Measurements from ENCODE around the gene FAM13B. TPM values are rescaled to one million over a fixed set of nuclear protein-coding genes. Genes with fewer than 3 reads are reported as not detected.
"Not testable (repeated sequence)": the region's sequence is repeated elsewhere in the genome, so short reads cannot be mapped to it uniquely, and the experiment has no call there.

The FAM13B gene
- polyA plus RNA-seq, 1 donor: 20.0 TPM

- peak; percentile 75 for DNase-seq (ENCODE audit: low read depth)
These were observed 3.0 kb upstream of the FAM13B start for GRCh38 chr5:138035605-138036537.

GRCh38 chr5:138033907-138034306 is 1.0 kb upstream of the FAM13B start:
- DNase-seq (ENCODE audit: low read depth): no peak

GRCh38 chr5:138033386-138033808 is 518 bp upstream of the FAM13B start:
- DNase-seq (ENCODE audit: low read depth): no peak

GRCh38 chr5:138032028-138032571 is 779 bp downstream of the FAM13B start:
- no peak for DNase-seq (ENCODE audit: low read depth)

GRCh38 chr5:138029944-138030343 is 2.9 kb downstream of the FAM13B start:
- DNase-seq (ENCODE audit: low read depth): no peak

- DNase-seq (ENCODE audit: low read depth): no peak
These were observed 3.4 kb downstream of the FAM13B start for GRCh38 chr5:138029501-138029900.

GRCh38 chr5:138028971-138029365 is 3.9 kb downstream of the FAM13B start:
- no peak for DNase-seq (ENCODE audit: low read depth)

GRCh38 chr5:138028262-138028970 is 4.5 kb downstream of the FAM13B start:
- not testable (repeated sequence) for DNase-seq (ENCODE audit: low read depth)

- DNase-seq (ENCODE audit: low read depth): not testable (repeated sequence)
These were observed 6.1 kb downstream of the FAM13B start for GRCh38 chr5:138026793-138027192.

- DNase-seq (ENCODE audit: low read depth): no peak
These were observed 7.6 kb downstream of the FAM13B start for GRCh38 chr5:138025285-138025684.

- DNase-seq (ENCODE audit: low read depth): no peak
These were observed 8.8 kb downstream of the FAM13B start for GRCh38 chr5:138024117-138024516.

- no peak for DNase-seq (ENCODE audit: low read depth)
These were observed 10.0 kb downstream of the FAM13B start for GRCh38 chr5:138022912-138023311.

GRCh38 chr5:138021771-138022170 is 11.1 kb downstream of the FAM13B start:
- DNase-seq (ENCODE audit: low read depth): no peak

GRCh38 chr5:138018849-138019248 is 14.0 kb downstream of the FAM13B start:
- DNase-seq (ENCODE audit: low read depth): no peak

- no peak for DNase-seq (ENCODE audit: low read depth)
These were observed 17.0 kb downstream of the FAM13B start for GRCh38 chr5:138015916-138016315.

- no peak for DNase-seq (ENCODE audit: low read depth)
These were observed 20.9 kb downstream of the FAM13B start for GRCh38 chr5:138011991-138012390.

- no peak for DNase-seq (ENCODE audit: low read depth)
These were observed 32.7 kb downstream of the FAM13B start for GRCh38 chr5:138000102-138000723.

- DNase-seq (ENCODE audit: low read depth): no peak
These were observed 35.1 kb downstream of the FAM13B start for GRCh38 chr5:137997726-137998213.

- DNase-seq (ENCODE audit: low read depth): no peak
These were observed 37.1 kb downstream of the FAM13B start for GRCh38 chr5:137995749-137996128.

GRCh38 chr5:137995077-137995748 is 37.7 kb downstream of the FAM13B start:
- no peak for DNase-seq (ENCODE audit: low read depth)

- DNase-seq (ENCODE audit: low read depth): no peak
These were observed 38.3 kb downstream of the FAM13B start for GRCh38 chr5:137994556-137994955.
